T-helper 1 cell treated with Interleukin-12 subunit alpha and Interleukin-12 subunit beta and Interleukin-4 antibody, amounts not matched to agents 30 μg/mL and 1 μg/mL, for 36 hours (primary cell): ENCODE results near the gene DOCK2.
A peak's percentile ranks its signal among the peaks of the same experiment; 100 is the strongest.
"Not testable (repeated sequence)": the region's sequence is repeated elsewhere in the genome, so short reads cannot be mapped to it uniquely, and the experiment has no call there.

ENCODE experiments used
- H3K27ac Mint-ChIP-seq: one replicate; pipeline ENCODE4 v1.8.0; 2021; ENCODE audit warnings: mild to moderate bottlenecking, mixed read lengths
- H3K27me3 Mint-ChIP-seq: one replicate; pipeline ENCODE4 v1.8.0; 2021; ENCODE audit warnings: low read depth, mixed read lengths
- H3K36me3 Mint-ChIP-seq: one replicate; pipeline ENCODE4 v1.8.0; 2021; ENCODE audit warnings: low read depth, mixed read lengths
- H3K4me1 Mint-ChIP-seq: one replicate; pipeline ENCODE4 v1.8.0; 2021; ENCODE audit warnings: low read depth, mixed read lengths
- H3K4me3 Mint-ChIP-seq: one replicate; pipeline ENCODE4 v1.8.0; 2021; ENCODE audit warnings: mild to moderate bottlenecking, moderate library complexity, mixed read lengths
- H3K9me3 Mint-ChIP-seq: one replicate; pipeline ENCODE4 v1.8.0; 2021; ENCODE audit warnings: mixed read lengths

DOCK2 gene

GRCh38 chr5:169637085-169637548 is at the start of gene DOCK2:
DOCK2 (plus strand) TSS chr5:169637275; CDS start chr5:169637327, 52 bp downstream.
- peaks cover 37% of the 10 kb centered on the region for H3K36me3 Mint-ChIP-seq
- H3K27me3 Mint-ChIP-seq = peaks cover 13% of the 10 kb centered on the region
- H3K9me3 Mint-ChIP-seq = peaks cover 20% of the 10 kb centered on the region
- H3K27ac Mint-ChIP-seq = peak within 1 kb of the TSS; percentile 97
- H3K4me1 Mint-ChIP-seq = peaks cover 43% of the 10 kb centered on the region
- H3K4me3 Mint-ChIP-seq = peak within 1 kb of the TSS; percentile 95

- H3K36me3 Mint-ChIP-seq = peaks cover 42% of the 10 kb centered on the region
These were observed 46.5 kb upstream of the DOCK2 start for GRCh38 chr5:169590602-169591001.

GRCh38 chr5:169591636-169592035 is 45.4 kb upstream of the DOCK2 start:
- Mint-ChIP-seq H3K27me3 (no peaks in the 10 kb centered on the region), H3K36me3 (peaks cover 39% of the 10 kb centered on the region), H3K4me1 (peaks cover 5% of the 10 kb centered on the region), H3K9me3 (no peaks in the 10 kb centered on the region), H3K27ac (no peak overlapping the region), H3K4me3 (no peak overlapping the region)

More at GRCh38 chr5:169590602-169591001, 46.5 kb upstream of the DOCK2 start:
- no peak overlapping the region for H3K4me3 Mint-ChIP-seq
- no peaks in the 10 kb centered on the region for H3K27me3 Mint-ChIP-seq
- H3K9me3 Mint-ChIP-seq = no peaks in the 10 kb centered on the region
- H3K4me1 Mint-ChIP-seq = peaks cover 14% of the 10 kb centered on the region
- no peak overlapping the region for H3K27ac Mint-ChIP-seq

- no peak overlapping the region for H3K27ac Mint-ChIP-seq
- H3K9me3 Mint-ChIP-seq = no peaks in the 10 kb centered on the region
- H3K27me3 Mint-ChIP-seq = no peaks in the 10 kb centered on the region
- H3K36me3 Mint-ChIP-seq = peaks cover 42% of the 10 kb centered on the region
- H3K4me1 Mint-ChIP-seq = peaks cover 5% of the 10 kb centered on the region
- no peak overlapping the region for H3K4me3 Mint-ChIP-seq
These were observed 44.0 kb upstream of the DOCK2 start for GRCh38 chr5:169592937-169593650.

GRCh38 chr5:169595172-169595820 is 41.8 kb upstream of the DOCK2 start:
- Mint-ChIP-seq H3K4me1 (peaks cover 8% of the 10 kb centered on the region), H3K4me3 (no peak overlapping the region), H3K27me3 (no peaks in the 10 kb centered on the region), H3K9me3 (no peaks in the 10 kb centered on the region), H3K36me3 (peaks cover 42% of the 10 kb centered on the region), H3K27ac (no peak overlapping the region)

GRCh38 chr5:169599451-169599850 is 37.6 kb upstream of the DOCK2 start:
- no peak overlapping the region for H3K4me3 Mint-ChIP-seq
- H3K9me3 Mint-ChIP-seq = no peaks in the 10 kb centered on the region
- H3K27ac Mint-ChIP-seq = peak overlapping the region; percentile 16
- peaks cover 35% of the 10 kb centered on the region for H3K36me3 Mint-ChIP-seq
- H3K27me3 Mint-ChIP-seq = no peaks in the 10 kb centered on the region
- peaks cover 3% of the 10 kb centered on the region for H3K4me1 Mint-ChIP-seq

GRCh38 chr5:169602535-169602934 is 34.5 kb upstream of the DOCK2 start:
- Mint-ChIP-seq H3K4me1 (peaks cover 3% of the 10 kb centered on the region), H3K36me3 (peaks cover 28% of the 10 kb centered on the region), H3K27ac (no peak overlapping the region), H3K9me3 (no peaks in the 10 kb centered on the region), H3K27me3 (peaks cover 4% of the 10 kb centered on the region), H3K4me3 (no peak overlapping the region)

GRCh38 chr5:169606279-169606678 is 30.8 kb upstream of the DOCK2 start:
- Mint-ChIP-seq H3K27ac (no peak overlapping the region), H3K36me3 (peaks cover 12% of the 10 kb centered on the region), H3K4me3 (no peak overlapping the region), H3K9me3 (peaks cover 9% of the 10 kb centered on the region), H3K27me3 (peaks cover 21% of the 10 kb centered on the region), H3K4me1 (no peaks in the 10 kb centered on the region)

GRCh38 chr5:169607882-169608281 is 29.2 kb upstream of the DOCK2 start:
- no peak overlapping the region for H3K27ac Mint-ChIP-seq
- H3K4me3 Mint-ChIP-seq = no peak overlapping the region
- no peaks in the 10 kb centered on the region for H3K4me1 Mint-ChIP-seq
- peaks cover 3% of the 10 kb centered on the region for H3K36me3 Mint-ChIP-seq
- peaks cover 35% of the 10 kb centered on the region for H3K27me3 Mint-ChIP-seq
- peaks cover 17% of the 10 kb centered on the region for H3K9me3 Mint-ChIP-seq

GRCh38 chr5:169609716-169610115 is 27.4 kb upstream of the DOCK2 start:
- Mint-ChIP-seq H3K9me3 (peaks cover 19% of the 10 kb centered on the region), H3K27ac (no peak overlapping the region), H3K4me3 (no peak overlapping the region), H3K36me3 (no peaks in the 10 kb centered on the region), H3K27me3 (peaks cover 40% of the 10 kb centered on the region), H3K4me1 (no peaks in the 10 kb centered on the region)

GRCh38 chr5:169610606-169611005 is 26.5 kb upstream of the DOCK2 start:
- Mint-ChIP-seq H3K4me1 (no peaks in the 10 kb centered on the region), H3K4me3 (no peak overlapping the region), H3K27ac (no peak overlapping the region), H3K9me3 (peaks cover 19% of the 10 kb centered on the region), H3K36me3 (no peaks in the 10 kb centered on the region), H3K27me3 (peaks cover 43% of the 10 kb centered on the region)

GRCh38 chr5:169615561-169615960 is 21.5 kb upstream of the DOCK2 start:
- Mint-ChIP-seq H3K36me3 (no peaks in the 10 kb centered on the region), H3K4me3 (no peak overlapping the region), H3K27ac (no peak overlapping the region), H3K4me1 (no peaks in the 10 kb centered on the region), H3K9me3 (peaks cover 17% of the 10 kb centered on the region), H3K27me3 (peaks cover 52% of the 10 kb centered on the region)

- not testable (repeated sequence) for H3K4me1 Mint-ChIP-seq, H3K36me3 Mint-ChIP-seq, H3K4me3 Mint-ChIP-seq, H3K27ac Mint-ChIP-seq
- H3K9me3 Mint-ChIP-seq = peaks cover 14% of the 10 kb centered on the region
- peaks cover 35% of the 10 kb centered on the region for H3K27me3 Mint-ChIP-seq
These were observed 12.8 kb upstream of the DOCK2 start for GRCh38 chr5:169624307-169624706.

GRCh38 chr5:169626779-169627178 is 10.3 kb upstream of the DOCK2 start:
- Mint-ChIP-seq H3K36me3 (peaks cover 4% of the 10 kb centered on the region), H3K4me3 (no peak overlapping the region), H3K27ac (no peak overlapping the region), H3K4me1 (peaks cover 11% of the 10 kb centered on the region), H3K27me3 (peaks cover 32% of the 10 kb centered on the region), H3K9me3 (peaks cover 14% of the 10 kb centered on the region)

- Mint-ChIP-seq H3K4me1 (peaks cover 11% of the 10 kb centered on the region), H3K36me3 (peaks cover 6% of the 10 kb centered on the region), H3K27ac (no peak overlapping the region), H3K4me3 (no peak overlapping the region), H3K27me3 (peaks cover 36% of the 10 kb centered on the region), H3K9me3 (peaks cover 14% of the 10 kb centered on the region)
These were observed 9.5 kb upstream of the DOCK2 start for GRCh38 chr5:169627551-169627950.
